ENCODE measurements around the gene RAC2.
"Not testable (repeated sequence)": the region's sequence is repeated elsewhere in the genome, so short reads cannot be mapped to it uniquely, and the experiment has no call there.

Gene RAC2

GRCh38 chr22:37234736-37235711, 9.0 kb downstream of the RAC2 start:
- DNase-seq (ENCODE audit: low read depth): no peak

DNA sequence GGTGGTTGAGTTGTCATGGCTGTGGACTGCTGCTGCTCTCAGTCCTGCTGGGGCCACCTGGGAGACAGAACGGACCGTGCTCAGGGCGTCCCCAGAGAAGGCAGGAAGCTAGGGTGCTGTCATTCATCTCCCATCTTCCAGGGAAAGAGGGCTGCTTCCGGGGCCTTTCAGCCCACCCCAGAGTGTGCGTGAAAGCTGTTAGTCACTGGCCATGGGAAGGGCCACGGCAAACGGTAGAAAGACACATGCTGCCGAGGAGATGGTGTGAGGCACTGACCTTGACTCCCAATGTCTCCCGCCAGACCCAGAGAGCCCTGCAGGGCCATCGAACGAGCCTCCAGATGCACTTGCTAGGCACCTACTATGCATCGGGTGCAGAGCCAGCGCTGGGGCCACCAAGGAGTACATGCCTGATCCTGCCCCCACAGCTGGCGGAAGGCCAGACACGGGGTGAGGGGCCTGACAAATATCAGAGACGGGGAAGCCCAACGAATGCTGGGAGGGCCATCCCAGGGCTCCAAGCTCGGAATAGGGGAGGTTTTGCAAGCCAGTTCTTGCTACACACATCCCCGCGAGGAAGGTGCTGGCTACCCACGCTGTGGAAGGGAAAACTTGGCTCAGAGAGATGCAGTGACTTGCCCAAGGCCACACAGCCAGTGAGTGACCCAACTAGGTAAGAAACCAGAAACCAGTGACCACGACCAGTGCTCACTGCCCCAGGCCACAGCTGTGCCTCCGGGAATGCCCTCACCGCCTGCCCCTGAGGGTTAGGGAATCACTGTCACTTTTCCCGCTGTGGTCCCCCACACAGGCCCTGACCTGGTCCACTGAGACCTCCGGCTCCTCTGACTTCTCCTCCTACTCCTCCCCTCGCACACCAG, 10.1 kb downstream of the RAC2 start:
- no peak for DNase-seq (ENCODE audit: low read depth)

DNA sequence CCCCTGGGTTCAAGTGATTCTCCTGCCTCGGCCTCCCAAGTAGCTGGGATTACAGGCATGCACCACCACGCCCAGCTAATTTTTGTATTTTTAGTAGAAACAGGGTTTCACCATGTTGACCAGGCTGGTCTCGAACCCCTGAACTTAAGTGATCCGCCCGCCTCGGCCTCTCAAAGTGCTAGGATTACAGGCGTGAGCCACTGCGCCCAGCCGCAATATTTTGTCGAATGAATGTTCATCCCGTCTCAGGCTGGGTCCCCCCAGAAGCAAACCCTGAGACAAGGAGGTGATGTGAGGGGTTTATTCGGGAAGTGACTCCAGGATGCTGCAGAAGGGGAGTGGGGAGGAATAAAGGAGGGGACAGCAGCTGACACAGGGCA, 10.7 kb downstream of the RAC2 start:
- not testable (repeated sequence) for DNase-seq (ENCODE audit: low read depth)

DNA sequence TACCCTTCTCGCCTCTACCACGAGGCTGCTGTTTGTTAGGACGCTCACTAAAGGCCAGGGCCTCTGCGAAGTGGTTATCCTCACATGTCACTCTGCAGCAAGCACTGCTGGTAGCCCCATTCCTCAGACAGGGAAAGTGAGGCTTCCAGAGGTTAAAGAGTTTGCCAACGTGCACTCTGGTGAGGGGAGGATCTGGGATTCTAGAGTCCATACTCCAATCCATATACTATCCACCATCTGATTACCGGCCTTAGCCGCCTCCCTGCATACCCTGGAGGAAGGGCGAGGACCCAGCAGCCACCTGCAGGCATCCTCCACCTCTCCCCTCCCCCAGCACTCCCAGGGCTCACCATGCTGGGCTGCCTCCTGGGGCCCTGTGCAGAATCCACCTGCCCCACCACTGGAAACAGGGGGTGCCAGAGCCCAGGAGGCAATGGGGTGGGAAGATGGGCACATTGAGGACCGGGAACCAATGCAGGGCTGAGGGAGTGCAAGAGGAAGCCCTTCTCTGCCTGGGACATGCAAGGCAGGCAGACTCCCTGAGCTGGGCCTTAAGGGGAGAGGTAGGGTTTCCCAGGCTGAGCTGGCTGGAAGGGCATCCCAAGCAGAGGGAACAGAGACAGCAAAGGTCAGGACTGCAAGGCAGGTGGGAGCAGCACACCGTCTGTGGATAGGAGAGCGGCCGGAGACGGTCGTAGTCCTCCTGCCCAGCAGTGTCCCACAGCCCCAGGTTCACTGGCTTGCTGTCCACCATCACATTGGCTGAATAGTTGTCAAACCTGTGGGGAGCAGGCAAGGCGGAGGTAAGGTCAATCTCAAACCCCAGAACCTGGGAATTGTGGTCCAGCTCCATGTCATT, 11.7 kb downstream of the RAC2 start:
- no peak for DNase-seq (ENCODE audit: low read depth)

- no peak for DNase-seq (ENCODE audit: low read depth)
Observed at GRCh38 chr22:37231406-37232139, 12.5 kb downstream of the RAC2 start.

- peak; percentile 77 for DNase-seq (ENCODE audit: low read depth)
Observed at GRCh38 chr22:37230673-37231405, 13.2 kb downstream of the RAC2 start.

- DNase-seq (ENCODE audit: low read depth): peak; percentile 86
Observed at GRCh38 chr22:37229805-37230672, 14.0 kb downstream of the RAC2 start.

GRCh38 chr22:37229012-37229804, 14.9 kb downstream of the RAC2 start:
- DNase-seq (ENCODE audit: low read depth): no peak

DNA sequence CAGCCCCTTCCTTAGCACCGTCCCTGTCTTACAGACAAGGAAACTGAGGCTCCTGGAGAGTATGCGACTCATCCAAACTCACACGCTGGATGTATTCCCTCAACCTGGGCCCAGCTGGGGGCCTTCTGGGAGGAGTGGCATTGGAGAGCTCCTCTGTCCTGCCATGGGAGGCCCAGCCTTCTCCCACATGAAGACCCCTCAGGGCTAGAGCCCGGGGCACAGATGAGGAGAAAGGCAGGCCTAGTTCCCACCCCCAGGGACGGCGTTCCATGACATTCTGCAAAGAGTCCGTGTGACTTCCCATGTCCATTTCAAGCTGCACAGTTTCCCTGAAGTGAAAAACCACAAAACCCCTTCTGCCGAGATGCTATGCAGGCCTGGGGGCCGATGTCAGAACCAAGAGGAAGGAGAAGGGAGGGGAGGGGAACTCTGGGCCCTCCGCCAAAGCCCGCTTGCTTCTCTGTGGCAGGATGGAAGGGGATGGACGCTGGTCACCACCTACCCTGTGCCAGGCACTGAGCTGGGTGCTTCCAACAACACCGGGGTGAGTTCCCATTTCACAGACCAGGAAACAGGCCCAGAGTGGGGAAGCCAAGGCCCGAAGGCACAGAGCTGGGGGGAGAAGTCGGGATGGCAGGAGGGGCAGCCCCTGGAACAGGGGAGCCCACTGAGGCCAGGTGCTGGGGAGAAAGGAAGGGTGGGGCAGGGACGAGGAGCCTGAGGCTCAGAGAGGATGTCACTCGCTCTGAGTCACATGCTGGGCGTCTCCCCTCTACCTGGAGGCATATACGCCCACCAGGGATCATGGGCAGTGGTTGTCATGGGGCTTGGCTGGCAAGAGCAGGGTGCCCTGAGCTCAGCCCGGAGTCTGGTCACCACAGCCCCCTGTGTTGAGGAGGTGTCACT, 15.7 kb downstream of the RAC2 start:
- no peak for DNase-seq (ENCODE audit: low read depth)

DNA sequence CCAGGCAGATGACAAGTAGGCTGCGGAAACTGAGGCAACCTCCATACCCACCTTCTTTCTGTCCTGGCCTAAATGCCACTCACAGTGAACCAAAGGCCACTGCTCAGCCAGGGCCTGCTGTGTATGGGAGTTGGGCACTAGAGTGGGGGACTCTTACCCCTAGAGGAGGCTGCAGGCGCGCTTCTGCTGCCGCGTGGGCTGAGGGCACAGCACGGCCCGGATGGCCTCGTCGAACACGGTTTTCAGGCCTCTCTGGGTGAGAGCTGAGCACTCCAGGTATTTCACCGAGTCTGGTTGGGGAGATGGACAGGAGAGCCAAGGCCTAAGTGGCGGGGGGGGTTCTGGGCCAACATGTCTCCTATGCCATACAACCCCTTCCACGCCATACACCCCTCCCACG, 17.6 kb downstream of the RAC2 start:
- no peak for DNase-seq (ENCODE audit: low read depth)

DNA sequence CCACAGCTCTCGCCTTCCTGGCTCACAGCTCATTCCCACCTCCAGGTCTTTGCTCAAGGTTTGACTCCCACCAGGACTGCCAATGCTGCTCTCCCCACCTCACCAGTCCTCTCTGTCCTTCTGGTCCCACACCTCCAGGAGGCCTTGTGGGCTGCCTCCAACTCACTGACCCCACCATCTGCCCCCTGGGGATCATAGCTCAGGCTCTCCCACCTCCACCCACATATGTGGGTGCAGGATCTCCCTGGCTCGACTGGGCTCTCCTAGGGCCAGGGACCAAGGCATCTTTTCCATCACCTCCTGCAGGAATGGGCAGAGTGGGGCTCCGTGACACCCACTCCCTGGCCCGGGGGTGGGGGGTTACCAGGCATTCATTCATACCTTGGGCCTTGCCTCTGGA, 18.0 kb downstream of the RAC2 start:
- no peak for DNase-seq (ENCODE audit: low read depth)

DNA sequence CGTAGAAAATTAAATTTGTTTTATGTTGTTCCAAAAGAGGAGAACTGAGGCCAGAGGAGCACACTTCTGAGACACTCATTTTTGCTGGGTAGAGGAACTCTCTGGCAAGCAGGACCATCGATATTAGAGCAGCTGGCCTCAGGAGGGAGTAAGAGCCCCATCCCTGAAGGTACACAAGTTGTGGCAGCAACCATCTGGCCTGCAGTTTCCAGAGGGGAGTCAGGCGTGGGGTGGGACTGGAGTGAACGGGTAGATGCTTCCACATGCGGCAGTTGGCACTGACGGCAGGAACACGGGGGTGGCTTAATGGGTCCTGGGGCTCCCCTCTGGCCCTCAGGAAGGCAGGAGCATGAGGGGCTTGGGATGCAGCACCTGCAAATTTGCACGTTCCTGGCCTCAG, 18.6 kb downstream of the RAC2 start:
- no peak for DNase-seq (ENCODE audit: low read depth)

DNA sequence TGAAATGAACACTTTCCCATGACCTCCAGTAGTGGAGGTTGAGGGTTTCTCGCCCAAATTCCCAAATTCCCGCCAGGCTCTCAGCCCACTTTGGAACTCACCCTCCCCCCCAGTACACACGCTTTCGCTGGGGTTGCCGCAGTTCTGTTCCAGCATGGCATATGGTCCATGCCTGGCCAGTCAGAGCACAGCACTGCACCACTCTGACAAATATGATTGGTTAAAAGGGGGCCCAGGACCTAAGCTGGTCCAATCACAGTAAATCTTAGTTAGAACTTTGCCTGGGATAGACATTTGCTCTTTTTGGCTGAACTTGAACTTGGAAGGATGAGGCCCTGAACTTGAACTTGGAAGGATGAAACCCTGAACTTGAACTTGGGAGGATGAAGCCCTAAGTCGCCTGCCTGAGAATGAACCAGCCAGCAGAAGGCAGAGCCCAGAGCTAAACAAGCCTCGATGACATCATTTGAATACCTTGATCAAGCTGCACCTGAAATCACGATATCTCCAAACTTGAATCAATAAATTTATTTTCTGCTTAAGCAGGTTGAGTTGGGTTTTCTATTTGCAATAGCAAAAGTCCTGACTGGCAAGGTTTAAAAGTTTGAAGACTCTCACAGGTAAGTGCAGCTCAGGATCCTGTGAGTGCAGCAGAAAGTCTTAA, 19.2 kb downstream of the RAC2 start:
- DNase-seq (ENCODE audit: low read depth): no peak

GRCh38 chr22:37223965-37224551, 20.0 kb downstream of the RAC2 start:
- DNase-seq (ENCODE audit: low read depth): no peak

- no peak for DNase-seq (ENCODE audit: low read depth)
Observed at GRCh38 chr22:37222440-37222971, 21.6 kb downstream of the RAC2 start.

Measured in activated T-cell treated with anti-CD3 and anti-CD28 coated beads for 48 hours (primary cell).